DND-41 (cell line): ENCODE data around the gene AHRR.

Source experiments
- CTCF ChIP-seq: IDR thresholded peaks from 2 replicates; pipeline ENCODE4 v1.5.1; 2012; ENCODE audit warnings: borderline replicate concordance, low read length, moderate library complexity, mild to moderate bottlenecking; ENCODE audit not compliant: poor library complexity, severe bottlenecking; ENCODE audit errors: extremely low read depth
- EZH2 ChIP-seq: IDR thresholded peaks from 3 replicates; pipeline ENCODE4 v1.6.1; 2012; ENCODE audit warnings: borderline replicate concordance, low read depth, mild to moderate bottlenecking, moderate library complexity, low read length, inconsistent platforms; ENCODE audit not compliant: severe bottlenecking

- TF ChIP-seq CTCF (no peak), EZH2 (no peak)
Measured at GRCh38 chr5:345404-346195, 24.1 kb downstream of the AHRR start.
